Adrenal gland (tissue), 5 donors: Measurements from ENCODE around the gene WDR48.

Source experiments
- CTCF ChIP-seq, 6 experiments: fragments of 450-650 bp in 4 of 6; fragments of 200-600 bp in 2 of 6; sonication (generic) in 1 of 6; IDR thresholded peaks; 1 replicate in 5 of 6; 2 replicates in 1 of 6; pipeline versions ENCODE4 v1.5.1 to v1.8.0; 2016 to 2021; ENCODE audit warnings: antibody characterized with exemption in 6 of 6, mild to moderate bottlenecking in 2 of 6, moderate library complexity in 1 of 6
- POLR2A ChIP-seq, 2 donors: fragments of 450-650 bp; IDR thresholded peaks; one replicate each; pipeline ENCODE4 v1.6.1; 2017; ENCODE audit warnings: antibody characterized with exemption in 2 of 2, mild to moderate bottlenecking in 2 of 2, moderate library complexity in 1 of 2
- donor health status: DM: no; HTN: no; CAD: no.

GRCh38 chr3:39125841-39126500, 74.2 kb downstream of the WDR48 start:
- TF ChIP-seq POLR2A (IDR thresholded peaks at IDR 0.05) = no peak
- no peak for TF ChIP-seq CTCF (IDR thresholded peaks at IDR 0.05)
